ENCODE measurements around the gene CCDC86.

The CCDC86 gene

GRCh38 chr11:60854140-60854846, 12.4 kb downstream of the CCDC86 start:
- H3K36me3 Mint-ChIP-seq (ENCODE audit: low read depth) = peaks cover 10% of the 10 kb centered on the region
- H3K27me3 Mint-ChIP-seq (ENCODE audit: low read depth) = no peaks in the 10 kb centered on the region
- H3K27ac Mint-ChIP-seq = no peak overlapping the region
- H3K9me3 Mint-ChIP-seq = no peaks in the 10 kb centered on the region
- peaks cover 15% of the 10 kb centered on the region for H3K4me1 Mint-ChIP-seq (ENCODE audit: low read depth)
- no peak overlapping the region for H3K4me3 Mint-ChIP-seq

- Mint-ChIP-seq H3K36me3 (ENCODE audit: low read depth) (peaks cover 8% of the 10 kb centered on the region), H3K27me3 (ENCODE audit: low read depth) (no peaks in the 10 kb centered on the region), H3K9me3 (no peaks in the 10 kb centered on the region), H3K27ac (no peak overlapping the region), H3K4me3 (no peak overlapping the region), H3K4me1 (ENCODE audit: low read depth) (peaks cover 15% of the 10 kb centered on the region)
Measured at GRCh38 chr11:60854847-60855725, 13.2 kb downstream of the CCDC86 start.

- no peaks in the 10 kb centered on the region for H3K27me3 Mint-ChIP-seq (ENCODE audit: low read depth)
- H3K36me3 Mint-ChIP-seq (ENCODE audit: low read depth) = peaks cover 5% of the 10 kb centered on the region
- H3K4me3 Mint-ChIP-seq = no peak within 1 kb of the TSS
- H3K4me1 Mint-ChIP-seq (ENCODE audit: low read depth) = peaks cover 15% of the 10 kb centered on the region
- no peaks in the 10 kb centered on the region for H3K9me3 Mint-ChIP-seq
- no peak within 1 kb of the TSS for H3K27ac Mint-ChIP-seq
Measured at GRCh38 chr11:60855726-60856633, 14.1 kb downstream of the CCDC86 start, which contains the start of gene PTGDR2. TSS of gene PTGDR2 (minus strand) at chr11:60855950. CDS start at chr11:60853722, 2,228 bp downstream.

GRCh38 chr11:60857378-60858232, 15.7 kb downstream of the CCDC86 start:
- peaks cover 15% of the 10 kb centered on the region for H3K4me1 Mint-ChIP-seq (ENCODE audit: low read depth)
- H3K27me3 Mint-ChIP-seq (ENCODE audit: low read depth) = peaks cover 4% of the 10 kb centered on the region
- H3K27ac Mint-ChIP-seq = no peak overlapping the region
- H3K36me3 Mint-ChIP-seq (ENCODE audit: low read depth) = no peaks in the 10 kb centered on the region
- no peaks in the 10 kb centered on the region for H3K9me3 Mint-ChIP-seq
- no peak overlapping the region for H3K4me3 Mint-ChIP-seq

- Mint-ChIP-seq H3K9me3 (no peaks in the 10 kb centered on the region), H3K27ac (peak overlapping the region; percentile 62), H3K36me3 (ENCODE audit: low read depth) (no peaks in the 10 kb centered on the region), H3K4me3 (no peak overlapping the region), H3K4me1 (ENCODE audit: low read depth) (peaks cover 15% of the 10 kb centered on the region), H3K27me3 (ENCODE audit: low read depth) (peaks cover 7% of the 10 kb centered on the region)
Measured at GRCh38 chr11:60858236-60858635, 16.3 kb downstream of the CCDC86 start.

GRCh38 chr11:60858731-60859464, 17.0 kb downstream of the CCDC86 start:
- Mint-ChIP-seq H3K4me1 (ENCODE audit: low read depth) (peaks cover 15% of the 10 kb centered on the region), H3K9me3 (no peaks in the 10 kb centered on the region), H3K4me3 (no peak overlapping the region)

GRCh38 chr11:60859616-60860250, 17.8 kb downstream of the CCDC86 start:
- no peaks in the 10 kb centered on the region for H3K9me3 Mint-ChIP-seq

More at GRCh38 chr11:60858731-60859464, 17.0 kb downstream of the CCDC86 start:
- Mint-ChIP-seq H3K36me3 (ENCODE audit: low read depth) (no peaks in the 10 kb centered on the region), H3K27me3 (ENCODE audit: low read depth) (peaks cover 7% of the 10 kb centered on the region), H3K27ac (peak overlapping the region; percentile 70)

GRCh38 chr11:60860943-60861342, 19.0 kb downstream of the CCDC86 start:
- H3K9me3 Mint-ChIP-seq = no peaks in the 10 kb centered on the region
- H3K4me1 Mint-ChIP-seq (ENCODE audit: low read depth) = peaks cover 12% of the 10 kb centered on the region
- H3K4me3 Mint-ChIP-seq = no peak overlapping the region
- H3K36me3 Mint-ChIP-seq (ENCODE audit: low read depth) = no peaks in the 10 kb centered on the region
- H3K27ac Mint-ChIP-seq = no peak overlapping the region
- peaks cover 11% of the 10 kb centered on the region for H3K27me3 Mint-ChIP-seq (ENCODE audit: low read depth)

More at GRCh38 chr11:60859616-60860250, 17.8 kb downstream of the CCDC86 start:
- peaks cover 15% of the 10 kb centered on the region for H3K4me1 Mint-ChIP-seq (ENCODE audit: low read depth)
- H3K27me3 Mint-ChIP-seq (ENCODE audit: low read depth) = peaks cover 11% of the 10 kb centered on the region
- no peaks in the 10 kb centered on the region for H3K36me3 Mint-ChIP-seq (ENCODE audit: low read depth)
- no peak overlapping the region for H3K4me3 Mint-ChIP-seq
- no peak overlapping the region for H3K27ac Mint-ChIP-seq

- Mint-ChIP-seq H3K9me3 (no peaks in the 10 kb centered on the region), H3K4me1 (ENCODE audit: low read depth) (peaks cover 12% of the 10 kb centered on the region), H3K36me3 (ENCODE audit: low read depth) (no peaks in the 10 kb centered on the region), H3K27me3 (ENCODE audit: low read depth) (peaks cover 11% of the 10 kb centered on the region), H3K27ac (no peak overlapping the region), H3K4me3 (no peak overlapping the region)
Measured at GRCh38 chr11:60862171-60862570, 20.3 kb downstream of the CCDC86 start.

- H3K4me1 Mint-ChIP-seq (ENCODE audit: low read depth) = peaks cover 7% of the 10 kb centered on the region
- no peak overlapping the region for H3K4me3 Mint-ChIP-seq
- H3K36me3 Mint-ChIP-seq (ENCODE audit: low read depth) = no peaks in the 10 kb centered on the region
- peaks cover 11% of the 10 kb centered on the region for H3K27me3 Mint-ChIP-seq (ENCODE audit: low read depth)
- no peaks in the 10 kb centered on the region for H3K9me3 Mint-ChIP-seq
- H3K27ac Mint-ChIP-seq = no peak overlapping the region
Measured at GRCh38 chr11:60863550-60864521, 21.9 kb downstream of the CCDC86 start.

- Mint-ChIP-seq H3K27me3 (ENCODE audit: low read depth) (peaks cover 11% of the 10 kb centered on the region), H3K4me1 (ENCODE audit: low read depth) (peaks cover 3% of the 10 kb centered on the region), H3K4me3 (no peak overlapping the region), H3K27ac (no peak overlapping the region), H3K9me3 (no peaks in the 10 kb centered on the region), H3K36me3 (ENCODE audit: low read depth) (no peaks in the 10 kb centered on the region)
Measured at GRCh38 chr11:60864856-60865513, 23.1 kb downstream of the CCDC86 start.
